HL-60 (cell line): Measurements from ENCODE around the gene PTPRR.

Experiments used
- GABPA ChIP-seq: IDR thresholded peaks from 2 replicates; pipeline ENCODE4 v1.6.1; 2012; ENCODE audit warnings: low read depth
- TF ChIP-seq, protein P1 (sequence below): IDR thresholded peaks from one replicate; pipeline ENCODE4 v1.5.1; 2011; ENCODE audit warnings: low read length, control low read depth, inconsistent platforms; ENCODE audit not compliant: insufficient read depth
- TF ChIP-seq, protein P2 (sequence below): IDR thresholded peaks from 2 replicates; pipeline ENCODE4 v1.6.1; 2012; ENCODE audit warnings: low read depth; ENCODE audit not compliant: insufficient replicate concordance

GRCh38 chr12:70603044-70603443 is 317.5 kb downstream of the PTPRR start:
- TF ChIP-seq, protein P1, sequence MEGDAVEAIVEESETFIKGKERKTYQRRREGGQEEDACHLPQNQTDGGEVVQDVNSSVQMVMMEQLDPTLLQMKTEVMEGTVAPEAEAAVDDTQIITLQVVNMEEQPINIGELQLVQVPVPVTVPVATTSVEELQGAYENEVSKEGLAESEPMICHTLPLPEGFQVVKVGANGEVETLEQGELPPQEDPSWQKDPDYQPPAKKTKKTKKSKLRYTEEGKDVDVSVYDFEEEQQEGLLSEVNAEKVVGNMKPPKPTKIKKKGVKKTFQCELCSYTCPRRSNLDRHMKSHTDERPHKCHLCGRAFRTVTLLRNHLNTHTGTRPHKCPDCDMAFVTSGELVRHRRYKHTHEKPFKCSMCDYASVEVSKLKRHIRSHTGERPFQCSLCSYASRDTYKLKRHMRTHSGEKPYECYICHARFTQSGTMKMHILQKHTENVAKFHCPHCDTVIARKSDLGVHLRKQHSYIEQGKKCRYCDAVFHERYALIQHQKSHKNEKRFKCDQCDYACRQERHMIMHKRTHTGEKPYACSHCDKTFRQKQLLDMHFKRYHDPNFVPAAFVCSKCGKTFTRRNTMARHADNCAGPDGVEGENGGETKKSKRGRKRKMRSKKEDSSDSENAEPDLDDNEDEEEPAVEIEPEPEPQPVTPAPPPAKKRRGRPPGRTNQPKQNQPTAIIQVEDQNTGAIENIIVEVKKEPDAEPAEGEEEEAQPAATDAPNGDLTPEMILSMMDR = no peak
- no peak for TF ChIP-seq GABPA
- TF ChIP-seq, protein P2, sequence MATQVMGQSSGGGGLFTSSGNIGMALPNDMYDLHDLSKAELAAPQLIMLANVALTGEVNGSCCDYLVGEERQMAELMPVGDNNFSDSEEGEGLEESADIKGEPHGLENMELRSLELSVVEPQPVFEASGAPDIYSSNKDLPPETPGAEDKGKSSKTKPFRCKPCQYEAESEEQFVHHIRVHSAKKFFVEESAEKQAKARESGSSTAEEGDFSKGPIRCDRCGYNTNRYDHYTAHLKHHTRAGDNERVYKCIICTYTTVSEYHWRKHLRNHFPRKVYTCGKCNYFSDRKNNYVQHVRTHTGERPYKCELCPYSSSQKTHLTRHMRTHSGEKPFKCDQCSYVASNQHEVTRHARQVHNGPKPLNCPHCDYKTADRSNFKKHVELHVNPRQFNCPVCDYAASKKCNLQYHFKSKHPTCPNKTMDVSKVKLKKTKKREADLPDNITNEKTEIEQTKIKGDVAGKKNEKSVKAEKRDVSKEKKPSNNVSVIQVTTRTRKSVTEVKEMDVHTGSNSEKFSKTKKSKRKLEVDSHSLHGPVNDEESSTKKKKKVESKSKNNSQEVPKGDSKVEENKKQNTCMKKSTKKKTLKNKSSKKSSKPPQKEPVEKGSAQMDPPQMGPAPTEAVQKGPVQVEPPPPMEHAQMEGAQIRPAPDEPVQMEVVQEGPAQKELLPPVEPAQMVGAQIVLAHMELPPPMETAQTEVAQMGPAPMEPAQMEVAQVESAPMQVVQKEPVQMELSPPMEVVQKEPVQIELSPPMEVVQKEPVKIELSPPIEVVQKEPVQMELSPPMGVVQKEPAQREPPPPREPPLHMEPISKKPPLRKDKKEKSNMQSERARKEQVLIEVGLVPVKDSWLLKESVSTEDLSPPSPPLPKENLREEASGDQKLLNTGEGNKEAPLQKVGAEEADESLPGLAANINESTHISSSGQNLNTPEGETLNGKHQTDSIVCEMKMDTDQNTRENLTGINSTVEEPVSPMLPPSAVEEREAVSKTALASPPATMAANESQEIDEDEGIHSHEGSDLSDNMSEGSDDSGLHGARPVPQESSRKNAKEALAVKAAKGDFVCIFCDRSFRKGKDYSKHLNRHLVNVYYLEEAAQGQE = no peak
